Activated CD4-positive, CD25-positive, alpha-beta regulatory T cell (primary cell): Measurements from ENCODE around the gene FASTK.
"Not testable (repeated sequence)": the region's sequence is repeated elsewhere in the genome, so short reads cannot be mapped to it uniquely, and the experiment has no call there.

Source experiments
- DNase-seq, 4 experiments: peaks; one replicate each; lab custom pipeline; 2025; lab: John Stamatoyannopoulos, UW

FASTK gene

GRCh38 chr7:151027728-151028130, 52.9 kb downstream of the FASTK start:
- DNase-seq = not testable (repeated sequence)

GRCh38 chr7:151026771-151027727, 53.6 kb downstream of the FASTK start:
- DNase-seq = not testable (repeated sequence)
